ENCODE measurements around the gene CSNK1A1L.
"Not testable (repeated sequence)": the region's sequence is repeated elsewhere in the genome, so short reads cannot be mapped to it uniquely, and the experiment has no call there.

CSNK1A1L gene

DNA sequence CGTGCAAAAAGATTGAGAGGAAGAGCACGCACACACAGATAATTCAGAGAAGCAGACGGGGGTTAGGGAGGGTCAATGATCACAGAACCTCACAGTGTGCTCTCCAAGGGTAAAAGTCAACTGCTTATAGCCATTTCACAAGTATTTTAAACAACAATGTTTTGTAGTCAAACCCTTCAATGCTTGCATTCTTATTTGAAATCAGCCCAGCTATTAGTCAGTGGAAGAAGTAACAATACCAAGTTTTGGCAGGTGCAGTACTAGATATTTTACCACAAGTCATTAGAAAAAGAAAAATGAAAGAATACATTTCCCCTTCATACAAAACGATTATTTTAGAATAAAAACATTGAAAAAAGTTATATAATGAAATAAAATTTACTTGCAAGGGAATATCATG, 2.6 kb downstream of the CSNK1A1L start:
- DNase-seq, result no peak

DNA sequence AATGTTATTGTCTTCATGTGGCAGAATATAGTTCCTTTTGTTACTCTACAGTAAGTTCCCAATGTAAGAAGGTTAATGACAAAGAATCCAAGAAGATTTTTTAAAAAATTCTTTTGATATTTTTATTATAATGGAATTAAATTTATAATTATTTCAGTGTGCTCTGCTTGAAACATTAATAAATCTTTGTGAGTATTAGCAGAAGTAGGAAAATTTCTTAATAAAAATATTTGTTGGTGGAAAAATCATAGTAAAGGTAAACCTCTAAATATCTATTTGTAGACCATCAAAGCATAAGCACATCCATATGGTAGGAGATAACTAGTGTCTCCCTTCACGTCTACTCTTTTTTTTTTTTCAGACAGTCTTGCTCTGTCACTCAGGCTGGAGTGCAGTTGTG, 4.3 kb downstream of the CSNK1A1L start:
- DNase-seq, result no peak

DNA sequence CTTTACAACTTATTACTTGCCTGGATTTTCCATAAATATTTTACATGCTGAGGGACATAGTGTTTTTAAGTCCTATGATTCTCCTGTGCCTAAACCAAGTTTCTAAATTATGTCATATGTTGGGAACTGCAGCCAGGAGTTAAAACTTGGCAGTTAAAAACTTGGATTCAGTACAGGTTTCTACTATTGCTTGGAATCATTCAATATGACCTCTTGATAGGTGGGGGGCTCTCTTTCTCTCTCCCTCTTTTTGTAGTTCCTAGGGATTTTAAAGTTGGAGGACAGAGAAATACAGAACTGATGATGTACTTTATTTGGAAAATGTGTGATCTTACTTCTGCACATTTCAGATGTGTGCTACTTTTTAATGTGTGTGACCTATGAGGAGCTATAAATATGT, 4.7 kb downstream of the CSNK1A1L start:
- no peak for DNase-seq

DNA sequence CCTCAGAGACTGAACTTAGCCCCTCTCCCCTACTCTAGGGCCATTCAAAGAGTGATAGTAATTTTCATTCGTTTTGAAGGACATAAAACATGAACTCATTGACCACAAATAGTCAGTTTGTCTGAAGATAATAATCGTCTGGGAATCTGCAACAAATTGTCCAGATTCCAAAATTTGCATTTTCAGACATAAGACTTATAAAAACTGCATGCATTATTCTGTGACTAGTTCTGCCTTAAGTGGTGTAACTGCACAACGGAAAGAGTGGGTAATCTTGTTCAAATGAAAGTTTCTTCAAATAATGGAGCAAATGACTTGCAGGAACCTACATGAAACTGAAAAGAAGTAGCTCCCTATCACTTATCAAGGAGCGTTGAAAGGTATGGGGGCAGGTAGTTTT, 8.4 kb downstream of the CSNK1A1L start:
- DNase-seq, result no peak

DNA sequence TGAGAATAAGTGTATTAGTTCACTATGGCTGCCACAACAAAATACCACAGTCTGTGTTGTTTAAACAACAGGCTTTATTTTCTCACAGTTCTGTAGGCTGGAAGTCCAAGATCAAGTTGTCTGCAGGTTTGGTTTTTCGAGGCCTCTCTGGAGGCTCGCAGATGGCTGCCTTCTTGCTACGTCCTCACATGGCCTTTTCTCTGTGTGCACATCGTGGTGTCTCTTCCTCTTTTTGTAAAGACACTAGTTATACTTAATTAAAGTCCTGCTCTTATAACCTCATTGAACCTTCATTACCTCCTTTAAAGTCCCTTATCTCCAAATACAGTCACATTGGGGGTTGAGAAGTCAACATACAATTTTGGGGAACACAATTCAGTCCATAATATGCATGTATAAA, 10.6 kb downstream of the CSNK1A1L start:
- DNase-seq, result no peak

DNA sequence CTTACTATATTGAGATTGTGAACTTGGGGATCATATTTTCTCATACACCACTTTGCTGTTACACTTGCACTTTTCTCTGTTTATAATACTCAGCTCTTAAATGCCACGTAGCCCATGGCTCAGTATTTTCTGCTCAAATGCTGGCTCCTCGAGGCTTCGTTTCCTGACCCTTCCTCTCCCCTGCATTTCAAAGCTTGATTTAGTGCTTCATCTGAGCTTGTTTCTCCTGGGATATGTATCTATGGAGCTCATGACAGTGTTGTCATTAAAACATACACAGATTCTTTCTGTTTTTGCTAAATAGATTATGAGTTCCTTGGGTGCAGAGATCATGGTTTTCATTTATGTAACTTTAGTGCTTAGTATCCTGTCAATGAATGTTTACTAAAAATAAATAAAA, 11.4 kb downstream of the CSNK1A1L start:
- DNase-seq, result no peak

DNA sequence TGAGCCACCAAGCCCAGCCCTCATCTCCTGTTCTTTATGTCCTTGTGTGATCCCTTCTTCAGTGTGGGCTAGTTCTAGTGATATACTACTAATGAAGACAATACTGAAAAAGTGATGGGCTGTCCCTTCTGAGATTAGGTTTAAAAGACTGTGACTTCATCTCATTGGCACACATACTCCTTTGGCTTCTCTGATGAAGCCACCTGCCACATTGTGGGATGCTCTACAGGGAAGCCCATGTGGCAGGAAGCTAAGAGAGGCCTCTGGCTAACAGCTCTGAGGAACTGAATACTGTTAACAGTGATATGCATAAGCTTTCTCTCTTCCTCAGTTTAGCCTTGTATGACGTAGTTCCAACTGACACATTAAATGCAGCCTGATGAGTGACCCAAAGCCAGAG, 13.6 kb downstream of the CSNK1A1L start:
- no peak for DNase-seq

DNA sequence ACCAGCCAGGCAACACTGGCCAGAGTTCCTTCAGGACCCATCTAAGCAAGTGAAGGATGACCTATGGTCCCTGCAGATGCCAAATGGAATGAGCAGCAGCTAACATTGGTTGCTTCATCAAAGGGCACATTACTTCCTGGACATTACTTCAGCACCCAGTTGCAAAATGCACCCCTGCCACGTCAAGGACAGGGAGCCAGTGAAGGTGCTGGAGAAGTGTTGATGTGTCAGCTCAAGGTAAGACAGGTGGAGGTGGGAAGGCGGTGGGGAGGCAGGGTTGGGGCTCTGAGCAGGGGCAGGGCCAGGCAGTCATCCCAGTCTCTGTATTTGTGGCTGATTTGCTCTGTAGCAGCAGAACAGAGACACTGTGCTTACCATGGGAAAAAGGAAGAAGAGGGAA, 14.6 kb downstream of the CSNK1A1L start:
- DNase-seq, result no peak

DNA sequence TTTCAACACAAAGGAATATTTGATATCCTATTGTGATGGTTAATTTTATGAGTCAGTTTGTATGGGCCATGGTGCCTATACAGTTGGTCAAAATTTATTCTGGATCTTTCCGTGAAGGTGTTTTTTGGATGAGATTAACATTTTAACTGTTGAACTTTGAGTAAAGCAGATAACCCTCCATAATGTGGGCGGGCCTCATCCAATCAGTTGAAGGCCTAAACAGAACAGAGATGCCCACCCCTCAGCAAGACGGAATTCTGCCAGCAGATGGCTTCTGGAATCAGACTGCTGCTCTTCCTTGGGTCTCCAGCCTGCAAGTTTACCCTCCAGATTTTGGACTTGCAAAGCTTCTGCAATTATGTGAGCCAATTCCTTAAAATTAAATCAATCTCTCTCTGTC, 16.0 kb downstream of the CSNK1A1L start:
- no peak for DNase-seq

DNA sequence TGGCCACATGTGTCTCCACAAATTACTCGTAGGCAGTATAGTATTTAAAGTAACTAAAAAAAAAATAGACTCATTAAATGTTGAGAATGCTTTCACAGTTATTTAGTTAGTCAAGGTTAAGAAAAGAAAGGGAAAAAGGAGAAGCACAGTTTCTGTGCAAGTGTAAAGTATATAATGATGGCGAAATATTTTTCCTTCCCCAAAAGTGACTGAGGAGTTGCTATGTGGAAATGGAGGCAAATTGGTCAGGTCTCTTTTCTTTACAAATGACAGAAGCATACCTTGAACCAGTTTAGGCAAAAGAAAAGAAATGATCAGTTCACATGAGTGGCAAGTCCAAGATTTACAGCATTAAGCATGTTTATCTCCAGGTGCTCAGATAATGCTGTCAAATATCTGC, 18.0 kb downstream of the CSNK1A1L start:
- no peak for DNase-seq

DNA sequence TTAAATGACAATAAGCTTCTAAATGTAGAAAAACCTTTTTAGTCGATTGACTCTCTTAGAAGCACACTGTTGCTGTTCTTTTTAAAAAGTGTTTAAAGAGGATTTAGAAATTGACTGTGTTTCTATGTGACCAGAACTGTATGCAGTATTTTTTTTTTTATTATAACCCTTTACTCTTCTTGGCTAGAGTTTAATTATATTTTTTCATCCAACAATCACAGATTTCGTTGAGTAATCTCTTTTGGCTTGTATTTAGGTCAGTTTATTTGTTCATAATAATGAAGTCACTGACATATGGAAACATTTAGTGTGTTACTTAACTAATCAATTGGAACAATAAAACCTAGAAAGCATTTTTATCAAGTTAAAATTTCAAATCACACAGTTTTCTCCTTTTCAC, 19.9 kb downstream of the CSNK1A1L start:
- no peak for DNase-seq

DNA sequence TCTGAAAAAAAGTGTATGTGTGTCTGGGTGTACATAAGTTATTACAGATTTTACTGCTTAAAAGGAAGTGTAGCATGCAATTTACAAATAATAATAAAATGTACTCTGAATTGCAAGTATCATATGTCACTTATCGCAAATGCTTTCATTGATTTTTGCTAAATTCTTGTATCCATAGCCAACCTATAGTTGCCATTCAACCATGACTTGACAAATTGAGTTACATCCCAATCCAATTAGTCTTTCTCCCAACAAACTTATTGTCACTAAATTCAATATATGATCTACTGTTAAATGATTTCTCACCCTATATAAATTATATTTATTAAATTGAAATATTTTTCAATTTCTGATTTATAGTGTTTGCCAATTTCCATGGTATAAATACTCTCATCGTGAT, 28.6 kb downstream of the CSNK1A1L start:
- no peak for DNase-seq

DNA sequence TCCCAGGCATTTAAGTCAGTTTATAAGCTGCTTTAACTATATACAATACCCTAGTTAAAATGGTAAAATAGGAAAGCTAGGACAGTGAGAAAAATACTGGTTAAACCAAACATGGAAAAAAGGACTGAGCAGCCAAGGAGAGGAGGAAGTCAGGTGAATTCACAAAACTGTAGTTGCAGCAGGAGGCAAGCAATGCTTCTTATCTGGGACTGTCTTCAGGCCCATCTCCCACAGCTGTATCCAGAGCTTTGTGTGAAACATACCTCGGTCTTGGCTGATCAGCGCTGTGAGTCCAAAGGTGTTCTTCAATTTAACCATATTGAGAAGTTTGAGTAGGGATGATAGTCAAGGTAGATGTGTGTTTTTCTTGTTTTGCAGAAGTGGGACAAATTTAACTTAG, 30.3 kb downstream of the CSNK1A1L start:
- no peak for DNase-seq

DNA sequence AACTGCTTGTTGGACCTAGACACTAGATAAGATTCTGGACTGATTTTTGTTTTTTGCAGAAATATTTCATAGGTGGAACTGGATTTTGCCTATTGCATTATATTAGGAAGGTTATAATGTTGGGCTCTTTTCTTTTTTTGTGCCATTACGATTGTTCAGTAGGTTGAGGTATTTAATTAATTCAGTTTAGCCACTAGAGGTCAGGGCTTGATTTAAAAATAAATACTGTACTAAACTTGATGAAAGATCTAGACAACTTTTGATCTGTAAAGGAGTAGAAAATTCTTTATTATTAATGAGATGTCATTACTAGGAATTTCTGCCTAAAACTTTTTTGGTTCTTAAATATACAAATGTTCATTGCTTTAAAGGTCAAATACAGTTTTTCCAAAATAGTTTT, 30.8 kb downstream of the CSNK1A1L start:
- DNase-seq, result peak; percentile 72

DNA sequence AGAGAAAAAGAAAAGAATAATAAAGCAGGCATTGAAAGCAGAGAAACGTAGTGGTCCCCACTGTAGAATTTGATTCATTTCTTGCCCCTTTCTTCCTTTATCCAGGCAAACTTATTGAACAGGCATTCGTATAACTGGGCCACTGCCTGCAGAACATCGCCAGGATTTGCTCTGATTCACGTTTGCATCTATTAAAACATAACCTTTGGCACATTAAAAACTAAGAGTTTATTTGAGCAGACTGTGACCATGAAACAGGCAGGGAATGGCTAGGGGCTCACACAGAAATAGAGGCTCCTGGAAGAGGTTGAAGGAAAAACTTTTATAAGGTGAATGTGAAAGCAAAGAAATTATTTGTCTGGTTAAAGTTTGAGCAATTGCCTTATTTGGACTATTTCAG, 33.4 kb downstream of the CSNK1A1L start:
- no peak for DNase-seq

DNA sequence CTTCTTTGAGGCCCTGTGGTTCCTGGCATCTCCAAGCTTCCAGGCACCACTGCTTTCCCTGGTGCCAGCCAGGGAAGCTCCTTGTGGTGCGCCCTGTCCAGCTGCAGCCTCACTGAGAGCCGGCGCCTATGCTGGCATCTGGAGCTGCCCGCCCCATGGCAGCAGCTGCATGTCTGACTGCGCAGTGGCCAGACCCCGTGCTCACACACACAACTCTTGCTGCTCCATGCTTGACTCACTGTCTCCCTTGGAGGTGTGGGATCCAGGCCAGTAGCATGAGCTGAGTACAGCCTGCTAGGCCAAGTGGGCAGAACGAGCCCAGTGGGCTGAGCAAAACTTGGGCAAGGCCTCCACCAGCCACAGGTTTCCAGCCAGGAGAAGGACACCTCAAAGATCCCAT, 34.5 kb downstream of the CSNK1A1L start:
- DNase-seq, result no peak

DNA sequence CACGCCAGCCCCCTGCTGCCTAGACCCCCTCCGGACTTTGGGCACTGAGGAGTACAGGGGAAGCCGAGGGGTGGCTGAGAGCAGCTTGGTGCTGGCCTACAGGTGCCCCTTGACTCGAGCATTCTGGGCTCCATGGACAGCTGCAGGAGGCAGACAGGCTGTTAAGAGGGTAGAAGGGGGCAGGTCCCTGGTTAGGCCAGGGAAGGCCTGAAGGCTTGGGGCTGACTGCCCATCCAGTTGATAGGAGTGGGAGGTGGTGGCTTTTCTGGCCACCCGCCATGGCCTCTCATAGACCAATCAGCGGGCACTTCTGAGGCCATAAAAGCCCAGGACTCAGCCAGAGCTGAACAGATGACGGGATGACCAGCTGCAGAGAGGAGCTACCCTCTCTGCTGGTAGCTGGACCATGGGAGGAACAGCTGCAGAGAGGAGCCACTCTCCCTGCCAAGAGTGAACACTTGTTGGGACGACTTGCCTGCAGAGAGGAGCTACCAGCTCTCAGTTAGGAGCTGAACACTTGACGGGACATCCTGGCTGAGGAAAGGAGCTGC, 35.2 kb downstream of the CSNK1A1L start:
- no peak for DNase-seq

DNA sequence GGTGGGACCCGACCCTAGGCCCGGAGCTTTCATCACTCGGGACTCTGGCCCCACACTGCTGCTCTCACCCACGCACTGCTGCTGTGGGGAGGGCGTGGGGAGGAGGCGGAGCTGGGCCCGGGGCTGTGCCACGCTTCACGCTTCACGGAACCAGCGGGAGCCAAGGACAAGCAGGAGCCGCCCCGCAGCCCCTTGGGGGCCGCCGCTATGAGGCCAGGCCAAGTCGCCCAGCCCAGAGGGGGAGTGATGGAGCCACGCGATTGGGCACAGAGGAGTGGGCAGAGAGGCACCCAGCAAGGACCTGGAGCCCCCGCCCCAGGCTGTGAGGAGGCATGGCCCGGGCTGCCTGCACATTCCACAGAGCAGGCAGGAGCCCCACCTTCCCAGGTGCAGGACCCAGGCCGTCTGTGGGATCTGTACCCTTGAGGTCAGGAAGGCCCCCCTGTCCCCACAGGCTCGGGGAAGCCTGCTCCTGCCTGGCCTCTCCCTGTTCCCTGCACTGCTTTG, 35.8 kb downstream of the CSNK1A1L start:
- no peak for DNase-seq

DNA sequence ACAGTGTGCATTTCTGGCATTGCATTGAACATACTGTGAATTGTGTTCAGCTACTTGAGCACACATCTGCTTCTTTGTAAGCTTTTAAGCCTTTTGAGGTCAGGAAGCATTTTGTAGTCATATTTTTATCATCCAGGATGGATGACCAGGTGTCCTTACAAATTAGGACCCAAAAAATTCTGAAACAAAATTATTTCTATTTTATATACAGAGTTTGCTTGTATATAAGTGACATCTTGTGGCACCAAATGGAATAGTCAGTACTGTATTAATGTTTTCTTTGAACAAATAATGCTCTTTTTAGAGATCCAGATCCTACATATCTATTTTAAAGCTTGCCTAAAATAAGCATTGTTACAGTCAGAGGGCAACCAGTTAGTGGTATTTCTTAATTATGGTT, 36.5 kb downstream of the CSNK1A1L start:
- peak; percentile 69 for DNase-seq

DNA sequence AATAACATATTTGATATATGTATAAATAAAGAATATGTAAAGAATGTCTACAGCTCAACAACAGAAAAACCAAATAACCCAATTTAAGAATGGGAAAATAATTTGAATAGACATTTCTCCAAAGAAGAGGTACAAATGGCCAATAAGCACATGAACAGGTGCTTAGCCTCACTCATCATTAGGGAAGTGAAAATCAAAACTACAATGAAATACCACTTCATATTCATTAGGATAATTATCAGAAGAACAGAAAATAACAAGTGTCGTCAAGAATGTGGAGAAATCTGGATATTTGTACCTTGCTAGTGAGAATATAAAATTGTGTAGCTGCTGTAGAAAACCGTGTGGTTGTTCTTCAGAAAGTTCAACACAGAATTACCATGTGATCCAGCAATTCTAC, 37.6 kb downstream of the CSNK1A1L start:
- no peak for DNase-seq

DNA sequence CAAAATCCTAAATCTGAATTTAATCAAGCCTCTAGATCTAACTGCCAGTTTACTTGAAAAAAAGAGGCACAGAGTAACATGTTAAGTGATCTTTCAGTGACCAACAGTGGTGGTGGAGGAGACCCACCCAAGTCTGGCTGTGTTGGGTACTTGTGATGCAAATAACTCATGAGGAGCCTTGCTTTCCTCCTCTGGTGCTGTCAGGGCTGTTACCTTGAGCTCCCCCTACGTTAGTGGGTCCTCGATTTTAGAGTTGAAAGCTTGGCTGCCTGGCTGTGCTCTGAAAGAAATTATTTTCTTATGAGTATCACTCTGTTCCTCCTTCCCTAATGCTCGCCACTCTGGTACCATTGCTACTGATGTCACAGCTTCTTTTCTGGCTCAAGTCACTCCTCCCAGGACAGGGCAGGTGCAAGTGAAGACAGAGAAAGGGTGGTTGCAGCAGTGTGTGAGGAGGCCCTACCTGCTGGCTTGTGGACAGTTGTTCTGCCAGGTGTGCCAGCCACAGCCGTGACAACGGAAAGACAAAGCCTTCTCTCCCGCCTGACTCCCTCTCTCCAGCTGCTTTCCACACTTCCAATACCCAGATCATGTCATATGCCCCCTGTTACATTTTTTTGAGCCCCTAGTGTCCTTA, 39.5 kb downstream of the CSNK1A1L start:
- no peak for DNase-seq

DNA sequence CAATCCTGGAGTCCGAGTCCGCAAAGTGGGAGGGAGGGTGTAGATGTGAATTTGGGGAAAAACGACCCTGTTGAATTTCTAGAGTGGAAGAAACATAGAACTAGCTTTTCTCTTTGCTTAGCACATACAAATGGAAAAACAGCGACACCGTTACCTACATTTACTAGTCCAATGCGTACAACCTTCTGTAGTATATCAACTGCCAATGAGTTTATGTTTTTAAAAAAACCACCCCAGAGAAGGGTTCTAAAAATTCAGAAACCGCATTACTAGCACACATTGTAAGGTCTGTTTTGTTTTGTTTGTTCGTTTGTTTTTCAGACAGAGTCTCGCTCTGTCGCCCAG, 45.6 kb downstream of the CSNK1A1L start:
- DNase-seq, result no peak

DNA sequence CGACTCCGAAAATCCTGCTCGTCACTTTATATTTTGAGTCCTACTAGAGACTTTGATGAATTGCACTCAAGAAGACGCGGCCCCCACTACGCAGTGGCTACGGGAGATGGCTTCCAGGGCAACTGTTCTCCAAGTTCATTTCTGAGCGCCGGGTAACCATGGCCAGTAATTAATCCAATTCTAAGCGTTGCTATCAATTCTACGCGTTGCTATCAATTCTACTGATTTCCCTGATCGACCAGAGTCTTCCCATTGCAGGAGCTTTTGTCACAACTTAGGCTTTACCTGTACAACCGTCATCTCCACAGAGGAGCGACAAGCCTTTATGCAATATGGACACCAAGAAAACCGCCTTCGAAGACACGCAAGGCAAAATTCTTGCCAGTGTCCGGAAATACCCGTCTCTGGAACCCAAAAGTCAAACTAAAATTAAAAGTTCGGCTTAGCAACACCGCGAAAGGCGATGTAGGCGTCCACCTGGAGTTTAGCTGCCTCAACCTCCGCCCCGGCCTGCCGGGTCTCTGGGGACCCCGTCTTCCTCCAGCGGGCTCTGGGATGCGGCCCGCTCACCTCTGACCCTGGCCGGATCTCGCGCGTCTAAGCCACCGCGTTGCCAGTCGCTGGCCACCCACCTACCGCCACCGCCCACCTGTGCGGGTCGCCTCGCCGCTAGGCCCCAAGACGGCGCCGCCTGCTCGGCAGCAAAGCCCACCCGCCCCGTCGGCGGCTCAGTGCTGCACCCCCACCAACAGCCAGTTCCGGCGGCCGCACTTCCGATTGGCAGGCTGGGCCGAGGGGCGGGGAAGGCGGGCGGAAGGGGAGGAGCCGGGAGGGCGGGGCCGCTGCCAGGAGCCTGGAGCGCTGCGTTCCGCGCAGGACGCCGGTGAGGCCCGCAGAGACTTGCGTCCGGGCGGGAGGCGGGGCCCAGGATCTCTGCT, 46.3 kb downstream of the CSNK1A1L start, which contains the start of gene SUPT20H:
TSS of gene SUPT20H (minus strand) at position 779 of the 938 bp plus-strand sequence. CDS start 8,198 bp downstream, outside the sequence.
- peak; percentile 96 for DNase-seq

DNA sequence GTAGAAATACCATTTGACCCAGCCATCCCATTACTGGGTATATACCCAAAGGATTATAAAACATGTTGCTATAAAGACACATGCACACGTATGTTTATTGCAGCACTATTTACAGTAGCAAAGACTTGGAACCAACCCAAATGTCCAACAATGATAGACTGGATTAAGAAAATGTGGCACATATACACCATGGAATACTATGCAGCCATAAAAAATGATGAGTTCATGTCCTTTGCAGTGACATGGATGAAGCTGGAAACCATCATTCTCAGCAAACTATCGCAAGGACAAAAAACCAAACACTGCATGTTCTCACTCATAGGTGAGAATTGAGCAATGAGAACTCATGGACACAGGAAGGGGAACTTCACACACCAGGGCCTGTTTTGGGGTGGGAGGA, 49.2 kb downstream of the CSNK1A1L start:
- DNase-seq, result not testable (repeated sequence)
